A673 (cell line): ENCODE data around the gene WNT4. TPM values are rescaled to one million over a fixed set of nuclear protein-coding genes. Genes with fewer than 3 reads are reported as not detected.

Source experiments
- BruUV-seq: library from RNA; stranded (reverse); fragments of 400-500 nt; replicated peaks from 2 replicates; lab custom pipeline; 2021; lab: Mats Ljungman, UMichigan
- CTCF ChIA-PET: fragments of 300-600 bp; sonication (Branson Sonifier 250); formaldehyde crosslinking; loops from one replicate; lab custom pipeline; 2022; ENCODE audit warnings: antibody characterized with exemption; lab: Charles Lee
- POLR2A ChIA-PET: fragments of 300-600 bp; sonication (Branson Sonifier 250); formaldehyde crosslinking; loops from one replicate; lab custom pipeline; 2022; ENCODE audit warnings: antibody characterized with exemption; ENCODE audit not compliant: low non-redundant PET; lab: Charles Lee
- DNase-seq: peaks from one replicate; pipeline ENCODE4 v3.0.0-alpha.2; 2015; ENCODE audit warnings: low spot score
- H3K27ac ChIP-seq: fragments of 200-600 bp; sonication (generic); 2 replicates; pipeline ENCODE4 v1.5.1; 2016; ENCODE audit warnings: mixed run types, low read depth, mild to moderate bottlenecking, mixed read lengths, antibody characterized with exemption, low read length; ENCODE audit not compliant: poor library complexity, severe bottlenecking
- H3K27me3 ChIP-seq: fragments of 200-600 bp; sonication (generic); replicated peaks from 2 replicates; pipeline ENCODE4 v1.6.1; 2017; ENCODE audit warnings: mixed run types, low read depth, mild to moderate bottlenecking, mixed read lengths, antibody characterized with exemption, low read length; ENCODE audit not compliant: insufficient read depth, poor library complexity
- H3K36me3 ChIP-seq: fragments of 200-600 bp; sonication (generic); 2 replicates; pipeline ENCODE4 v1.6.1; 2016; ENCODE audit warnings: mixed run types, mild to moderate bottlenecking, mixed read lengths, antibody characterized with exemption, low read length; ENCODE audit not compliant: insufficient read depth, poor library complexity, severe bottlenecking
- H3K4me1 ChIP-seq: fragments of 200-600 bp; sonication (generic); 2 replicates; pipeline ENCODE4 v1.6.1; 2017; ENCODE audit warnings: mixed run types, mild to moderate bottlenecking, mixed read lengths, antibody characterized with exemption, low read length; ENCODE audit not compliant: insufficient read depth, poor library complexity, severe bottlenecking
- H3K4me3 ChIP-seq: fragments of 200-600 bp; sonication (generic); 2 replicates; pipeline ENCODE4 v1.5.1; 2016; ENCODE audit warnings: low read depth, mixed run types, mild to moderate bottlenecking, mixed read lengths, low read length; ENCODE audit not compliant: poor library complexity, severe bottlenecking
- H3K9me3 ChIP-seq: fragments of 200-600 bp; sonication (generic); 2 replicates; pipeline ENCODE4 v1.6.1; 2016; ENCODE audit warnings: mixed run types, low read depth, mild to moderate bottlenecking, mixed read lengths, antibody characterized with exemption, low read length; ENCODE audit not compliant: poor library complexity, severe bottlenecking
- CTCF ChIP-seq: fragments of 300-800, 200-600 bp; sonication (generic); conservative IDR thresholded peaks from 2 replicates; pipeline ENCODE4 v1.5.1; 2017; ENCODE audit warnings: low read depth, mild to moderate bottlenecking, antibody characterized with exemption, low read length, moderate library complexity, mixed read lengths
- EZH2 ChIP-seq: fragments of 200-600 bp; sonication (generic); IDR thresholded peaks from 2 replicates; pipeline ENCODE4 v1.6.1; 2017; ENCODE audit warnings: borderline replicate concordance, low read depth, mild to moderate bottlenecking, mixed read lengths, antibody characterized with exemption, low read length; ENCODE audit not compliant: poor library complexity, severe bottlenecking
- intact Hi-C: fragments of 100-400 bp; cut with micrococcal nuclease; formaldehyde crosslinking; loops from one replicate; pipeline ENCODE4 v1.10.0; 2022; ENCODE audit not compliant: unreplicated experiment
- total RNA-seq: library from RNA; stranded (reverse); gene quantifications from 2 replicates; pipeline ENCODE4 v1.2.3, GENCODE V29; 2021

The WNT4 gene
- total RNA-seq, 1 experiment from 2014 or later, result not detected

- no TSS peak for BruUV-seq
These were observed 39.8 kb upstream of the WNT4 start for GRCh38 chr1:22182715-22183114.

GRCh38 chr1:22179197-22179803 lies 36.4 kb upstream of the WNT4 start:
- CTCF ChIA-PET, result no interaction called here

More at GRCh38 chr1:22182715-22183114, 39.8 kb upstream of the WNT4 start:
- intact Hi-C loops, result no loop called here
- no peaks in the 10 kb centered on the region for H3K36me3 ChIP-seq
- CTCF ChIA-PET, result interaction anchor here (0.6 kb wide), 1 partner anchor 233 kb away, joined by 3 read pairs; no protein-coding TSS in a partner anchor
- no peaks in the 10 kb centered on the region for H3K4me1 ChIP-seq
- no peak overlapping the region for H3K27ac ChIP-seq
- H3K27me3 ChIP-seq, result peaks cover 44% of the 10 kb centered on the region
- TF ChIP-seq CTCF, result no peak
- TF ChIP-seq EZH2, result no peak
- H3K9me3 ChIP-seq, result no peaks in the 10 kb centered on the region
- H3K4me3 ChIP-seq, result no peak overlapping the region
- POLR2A ChIA-PET, result interaction anchor here (0.5 kb wide), 1 partner anchor 227 kb away, joined by 3 read pairs; no protein-coding TSS in a partner anchor
- no peak for DNase-seq

GRCh38 chr1:22177354-22178003 lies 34.6 kb upstream of the WNT4 start:
- H3K4me1 ChIP-seq, result no peaks in the 10 kb centered on the region
- TF ChIP-seq CTCF, result no peak
- no peak for TF ChIP-seq EZH2
- H3K4me3 ChIP-seq, result no peak overlapping the region
- POLR2A ChIA-PET, result no interaction called here
- no peaks in the 10 kb centered on the region for H3K9me3 ChIP-seq
- BruUV-seq, result no TSS peak
- no peak for DNase-seq
- CTCF ChIA-PET, result no interaction called here
- no peaks in the 10 kb centered on the region for H3K36me3 ChIP-seq
- H3K27me3 ChIP-seq, result peaks cover 10% of the 10 kb centered on the region
- intact Hi-C loops, result no loop called here
- no peak overlapping the region for H3K27ac ChIP-seq

More at GRCh38 chr1:22179197-22179803, 36.4 kb upstream of the WNT4 start:
- DNase-seq, result no peak
- no peak overlapping the region for H3K27ac ChIP-seq
- no peaks in the 10 kb centered on the region for H3K36me3 ChIP-seq
- intact Hi-C loops, result no loop called here
- H3K4me1 ChIP-seq, result no peaks in the 10 kb centered on the region
- H3K4me3 ChIP-seq, result no peak overlapping the region
- H3K27me3 ChIP-seq, result peaks cover 28% of the 10 kb centered on the region
- POLR2A ChIA-PET, result no interaction called here
- TF ChIP-seq EZH2 (no peak), CTCF (no peak)
- no TSS peak for BruUV-seq
- H3K9me3 ChIP-seq, result no peaks in the 10 kb centered on the region
